Measurements from ENCODE around the gene GRHL3. TPM values are rescaled to one million over a fixed set of nuclear protein-coding genes. Genes with fewer than 3 reads are reported as not detected.
A peak's percentile ranks its signal among the peaks of the same experiment; 100 is the strongest.

Gene GRHL3
- total RNA-seq, 1 donor from 2014 or later, result 9.9 TPM

- TF ChIP-seq CTCF (conservative IDR thresholded peaks at IDR 0.05; ENCODE audit: low read depth, low read length), result peak; percentile 44
- H3K4me3 ChIP-seq (ENCODE audit: low read depth, low read length), result no peak overlapping the region
- DNase-seq (ENCODE audit: low read depth), result no peak
Measured at GRCh38 chr1:24308365-24309015, 10.7 kb upstream of the GRHL3 start.

- no peak for TF ChIP-seq CTCF (conservative IDR thresholded peaks at IDR 0.05; ENCODE audit: low read depth, low read length)
- H3K4me3 ChIP-seq (ENCODE audit: low read depth, low read length), result no peak overlapping the region
- DNase-seq (ENCODE audit: low read depth), result peak; percentile 67
Measured at GRCh38 chr1:24309762-24310485, 9.2 kb upstream of the GRHL3 start.

GRCh38 chr1:24311234-24311633, 7.9 kb upstream of the GRHL3 start:
- no peak for TF ChIP-seq CTCF (conservative IDR thresholded peaks at IDR 0.05; ENCODE audit: low read depth, low read length)
- no peak for DNase-seq (ENCODE audit: low read depth)

GRCh38 chr1:24311741-24312140, 7.4 kb upstream of the GRHL3 start:
- no peak for TF ChIP-seq CTCF (conservative IDR thresholded peaks at IDR 0.05; ENCODE audit: low read depth, low read length)
- no peak for DNase-seq (ENCODE audit: low read depth)
- no peak overlapping the region for H3K4me3 ChIP-seq (ENCODE audit: low read depth, low read length)

More at GRCh38 chr1:24311234-24311633, 7.9 kb upstream of the GRHL3 start:
- H3K4me3 ChIP-seq (ENCODE audit: low read depth, low read length), result no peak overlapping the region

- DNase-seq (ENCODE audit: low read depth), result no peak
- no peak overlapping the region for H3K4me3 ChIP-seq (ENCODE audit: low read depth, low read length)
- no peak for TF ChIP-seq CTCF (conservative IDR thresholded peaks at IDR 0.05; ENCODE audit: low read depth, low read length)
Measured at GRCh38 chr1:24315391-24315790, 3.8 kb upstream of the GRHL3 start.

- H3K4me3 ChIP-seq (ENCODE audit: low read depth, low read length), result no peak overlapping the region
- TF ChIP-seq CTCF (conservative IDR thresholded peaks at IDR 0.05; ENCODE audit: low read depth, low read length), result no peak
- no peak for DNase-seq (ENCODE audit: low read depth)
Measured at GRCh38 chr1:24316645-24317044, 2.5 kb upstream of the GRHL3 start.

Data from epithelial cell of proximal tubule (primary cell).